GM19240 (cell line): ENCODE data around the gene PFKM.

ENCODE experiments used
- DNase-seq: peaks from one replicate; pipeline ENCODE4 v3.0.0; 2011; ENCODE audit warnings: low spot score; ENCODE audit not compliant: insufficient read length

PFKM gene

GRCh38 chr12:48119078-48119833, at the start of gene PFKM:
Gene PFKM, plus strand, starts transcription at chr12:48119364. Its CDS starts 3,411 bp downstream, at chr12:48122775.
- DNase-seq, result peak; percentile 92

- no peak for DNase-seq
These were observed 49.1 kb upstream of the PFKM start for GRCh38 chr12:48070033-48070432.

GRCh38 chr12:48070731-48071130, 48.4 kb upstream of the PFKM start:
- DNase-seq, result no peak

GRCh38 chr12:48071808-48072207, 47.4 kb upstream of the PFKM start:
- no peak for DNase-seq

- DNase-seq, result no peak
These were observed 46.9 kb upstream of the PFKM start for GRCh38 chr12:48072266-48072665.

- DNase-seq, result no peak
These were observed 44.9 kb upstream of the PFKM start for GRCh38 chr12:48074266-48074665.

- DNase-seq, result no peak
These were observed 43.3 kb upstream of the PFKM start for GRCh38 chr12:48075832-48076231.

GRCh38 chr12:48077111-48077510, 42.1 kb upstream of the PFKM start:
- DNase-seq, result no peak

- no peak for DNase-seq
These were observed 40.3 kb upstream of the PFKM start for GRCh38 chr12:48078901-48079300.

- DNase-seq, result no peak
These were observed 38.9 kb upstream of the PFKM start for GRCh38 chr12:48080285-48080684.

- DNase-seq, result no peak
These were observed 38.3 kb upstream of the PFKM start for GRCh38 chr12:48080821-48081220.

- no peak for DNase-seq
These were observed 35.1 kb upstream of the PFKM start for GRCh38 chr12:48084066-48084465.

GRCh38 chr12:48084841-48085460, 34.2 kb upstream of the PFKM start:
- DNase-seq, result no peak

GRCh38 chr12:48086327-48086726, 32.8 kb upstream of the PFKM start:
- no peak for DNase-seq

- DNase-seq, result no peak
These were observed 26.6 kb upstream of the PFKM start for GRCh38 chr12:48092611-48093010.

- no peak for DNase-seq
These were observed 14.6 kb upstream of the PFKM start for GRCh38 chr12:48104531-48104930.

- DNase-seq, result no peak
These were observed 13.8 kb upstream of the PFKM start for GRCh38 chr12:48105321-48105866.

- DNase-seq, result peak; percentile 47
These were observed 13.1 kb upstream of the PFKM start, which contains the start of gene SENP1 for GRCh38 chr12:48105867-48106680. Gene SENP1, minus strand, starts transcription at chr12:48106079. Its CDS starts 4,607 bp downstream, at chr12:48101472.

- no peak for DNase-seq
These were observed 12.2 kb upstream of the PFKM start for GRCh38 chr12:48106681-48107613.

GRCh38 chr12:48109424-48109823, 9.7 kb upstream of the PFKM start:
- no peak for DNase-seq
